Neural crest cell (in vitro differentiated cells): ENCODE measurements around the gene KLHL40. TPM values are rescaled to one million over a fixed set of nuclear protein-coding genes. Genes with fewer than 3 reads are reported as not detected.
A peak's percentile ranks its signal among the peaks of the same experiment; 100 is the strongest.

ENCODE experiments used
- DNase-seq: peaks from one replicate; pipeline ENCODE4 v3.0.0; 2021; ENCODE audit warnings: low read depth, mixed read lengths, low spot score
- H3K27ac Mint-ChIP-seq: one replicate; pipeline ENCODE4 v1.8.0; 2021; ENCODE audit warnings: mild to moderate bottlenecking, mixed read lengths; ENCODE audit not compliant: unreplicated experiment
- H3K27me3 Mint-ChIP-seq: 2 replicates; pipeline ENCODE4 v1.8.0; 2021; ENCODE audit warnings: low read depth, mild to moderate bottlenecking, mixed read lengths
- H3K36me3 Mint-ChIP-seq: 2 replicates; pipeline ENCODE4 v1.8.0; 2021; ENCODE audit warnings: low read depth, mild to moderate bottlenecking, mixed read lengths
- H3K4me1 Mint-ChIP-seq: 2 replicates; pipeline ENCODE4 v1.8.0; 2021; ENCODE audit warnings: mixed read lengths
- H3K4me3 Mint-ChIP-seq: one replicate; pipeline ENCODE4 v1.8.0; 2021; ENCODE audit warnings: mild to moderate bottlenecking, mixed read lengths
- H3K9me3 Mint-ChIP-seq: 2 replicates; pipeline ENCODE4 v1.8.0; 2021; ENCODE audit warnings: mixed read lengths
- total RNA-seq: library from RNA; stranded (reverse); gene quantifications from 2 replicates; pipeline ENCODE4 v1.2.1, GENCODE V29; 2021
- TF ChIP-seq, protein P1 (sequence below): fragments of 200-600 bp; sonication (generic); conservative IDR thresholded peaks from 2 replicates; pipeline ENCODE4 v1.5.0; 2021; ENCODE audit warnings: antibody characterized with exemption, mild to moderate bottlenecking

KLHL40 gene
- total RNA-seq, 1 donor from 2014 or later: not detected

- DNase-seq: no peak
- no peaks in the 10 kb centered on the region for H3K36me3 Mint-ChIP-seq
- peaks cover 2% of the 10 kb centered on the region for H3K27me3 Mint-ChIP-seq
- peaks cover 45% of the 10 kb centered on the region for H3K4me1 Mint-ChIP-seq
- TF ChIP-seq, protein P1, sequence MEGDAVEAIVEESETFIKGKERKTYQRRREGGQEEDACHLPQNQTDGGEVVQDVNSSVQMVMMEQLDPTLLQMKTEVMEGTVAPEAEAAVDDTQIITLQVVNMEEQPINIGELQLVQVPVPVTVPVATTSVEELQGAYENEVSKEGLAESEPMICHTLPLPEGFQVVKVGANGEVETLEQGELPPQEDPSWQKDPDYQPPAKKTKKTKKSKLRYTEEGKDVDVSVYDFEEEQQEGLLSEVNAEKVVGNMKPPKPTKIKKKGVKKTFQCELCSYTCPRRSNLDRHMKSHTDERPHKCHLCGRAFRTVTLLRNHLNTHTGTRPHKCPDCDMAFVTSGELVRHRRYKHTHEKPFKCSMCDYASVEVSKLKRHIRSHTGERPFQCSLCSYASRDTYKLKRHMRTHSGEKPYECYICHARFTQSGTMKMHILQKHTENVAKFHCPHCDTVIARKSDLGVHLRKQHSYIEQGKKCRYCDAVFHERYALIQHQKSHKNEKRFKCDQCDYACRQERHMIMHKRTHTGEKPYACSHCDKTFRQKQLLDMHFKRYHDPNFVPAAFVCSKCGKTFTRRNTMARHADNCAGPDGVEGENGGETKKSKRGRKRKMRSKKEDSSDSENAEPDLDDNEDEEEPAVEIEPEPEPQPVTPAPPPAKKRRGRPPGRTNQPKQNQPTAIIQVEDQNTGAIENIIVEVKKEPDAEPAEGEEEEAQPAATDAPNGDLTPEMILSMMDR: no peak
- peaks cover 2% of the 10 kb centered on the region for H3K9me3 Mint-ChIP-seq
- H3K4me3 Mint-ChIP-seq: no peak overlapping the region
- H3K27ac Mint-ChIP-seq: no peak overlapping the region
These were observed 43.5 kb downstream of the KLHL40 start for GRCh38 chr3:42728668-42729364.

DNA sequence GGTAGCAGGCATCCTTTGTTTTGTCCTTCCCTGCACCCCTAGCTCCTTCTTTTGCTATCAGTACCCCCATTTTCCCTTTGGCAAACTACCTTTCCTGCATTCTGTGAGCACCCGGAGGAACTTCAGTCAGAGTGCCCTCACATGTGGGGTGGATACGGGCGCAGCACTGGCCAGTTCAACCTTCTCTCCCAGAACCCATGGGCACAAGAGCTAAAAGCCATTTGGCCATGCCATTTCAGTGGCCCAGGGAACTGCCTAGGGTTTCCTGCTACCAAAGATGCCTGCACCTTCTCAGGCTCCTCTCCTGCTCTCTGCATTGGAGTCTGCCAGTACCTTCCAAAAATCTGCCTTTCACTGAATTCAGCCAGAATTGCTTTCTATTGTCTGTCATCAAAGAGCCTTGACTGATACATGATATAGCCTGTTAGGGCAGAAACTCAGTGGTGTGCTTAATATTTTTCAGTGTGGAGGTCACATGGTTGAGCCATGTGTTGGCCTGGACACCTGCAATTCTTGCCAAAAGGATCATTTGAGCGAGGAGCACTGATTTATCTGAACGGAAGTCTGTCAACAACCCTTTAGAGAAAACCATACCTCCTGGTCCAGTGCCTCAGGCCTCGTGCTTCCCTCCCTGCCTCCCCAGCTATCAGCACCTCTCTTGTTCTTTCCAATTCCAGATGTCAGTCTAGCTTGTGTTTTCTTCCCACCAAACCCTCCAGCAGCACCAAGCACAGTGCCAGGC lies 44.2 kb downstream of the KLHL40 start:
- peaks cover 2% of the 10 kb centered on the region for H3K9me3 Mint-ChIP-seq
- peaks cover 51% of the 10 kb centered on the region for H3K4me1 Mint-ChIP-seq
- peaks cover 2% of the 10 kb centered on the region for H3K27me3 Mint-ChIP-seq
- DNase-seq: no peak
- no peaks in the 10 kb centered on the region for H3K36me3 Mint-ChIP-seq
- no peak overlapping the region for H3K27ac Mint-ChIP-seq
- no peak overlapping the region for H3K4me3 Mint-ChIP-seq
- TF ChIP-seq, protein P1: no peak

- DNase-seq: no peak
- no peaks in the 10 kb centered on the region for H3K36me3 Mint-ChIP-seq
These were observed 45.0 kb downstream of the KLHL40 start for GRCh38 chr3:42730294-42730693.

DNA sequence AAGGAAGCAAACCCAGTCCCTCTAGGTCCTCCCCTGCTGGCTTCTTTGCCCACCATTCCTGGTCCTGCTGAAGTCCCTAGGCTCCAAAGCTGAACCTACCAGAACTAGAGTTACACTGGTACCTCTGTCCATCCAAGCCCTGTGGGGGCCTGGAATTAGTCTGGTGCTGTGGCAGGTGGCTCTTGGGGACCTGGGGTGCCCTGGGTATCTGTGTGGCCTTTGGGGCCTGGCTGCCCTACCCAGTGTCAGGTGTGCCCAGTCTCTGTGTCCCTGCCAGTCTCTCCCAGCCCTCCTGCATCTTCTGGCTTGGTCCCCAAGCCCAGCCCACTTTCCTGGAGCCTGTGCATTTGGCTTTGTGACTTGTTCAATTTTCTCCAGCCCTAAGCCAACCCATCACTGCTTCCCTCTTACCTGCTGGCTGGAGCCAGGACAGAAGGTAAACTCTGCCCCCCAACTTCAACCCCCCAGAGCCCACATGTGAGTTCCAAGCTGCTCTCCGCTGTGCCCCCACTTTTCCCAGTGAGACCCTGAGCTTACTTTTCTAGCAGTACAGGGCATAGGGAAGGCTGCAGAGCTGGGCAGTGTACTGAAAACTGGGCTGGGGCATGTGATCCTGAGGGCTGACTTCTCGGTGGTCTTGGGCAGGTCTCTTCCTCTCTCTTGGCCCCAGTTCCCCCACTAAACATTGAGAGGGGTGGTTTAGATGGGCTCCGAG lies 45.5 kb downstream of the KLHL40 start:
- Mint-ChIP-seq H3K27me3 (peaks cover 2% of the 10 kb centered on the region), H3K4me1 (peaks cover 50% of the 10 kb centered on the region), H3K4me3 (no peak overlapping the region), H3K9me3 (peaks cover 2% of the 10 kb centered on the region), H3K27ac (peak overlapping the region; percentile 62), H3K36me3 (no peaks in the 10 kb centered on the region)
- TF ChIP-seq, protein P1: no peak
- DNase-seq: no peak

More at GRCh38 chr3:42730294-42730693, 45.0 kb downstream of the KLHL40 start:
- TF ChIP-seq, protein P1: no peak
- H3K4me3 Mint-ChIP-seq: no peak overlapping the region
- peaks cover 2% of the 10 kb centered on the region for H3K9me3 Mint-ChIP-seq
- H3K27ac Mint-ChIP-seq: no peak overlapping the region
- peaks cover 2% of the 10 kb centered on the region for H3K27me3 Mint-ChIP-seq
- H3K4me1 Mint-ChIP-seq: peaks cover 55% of the 10 kb centered on the region

DNA sequence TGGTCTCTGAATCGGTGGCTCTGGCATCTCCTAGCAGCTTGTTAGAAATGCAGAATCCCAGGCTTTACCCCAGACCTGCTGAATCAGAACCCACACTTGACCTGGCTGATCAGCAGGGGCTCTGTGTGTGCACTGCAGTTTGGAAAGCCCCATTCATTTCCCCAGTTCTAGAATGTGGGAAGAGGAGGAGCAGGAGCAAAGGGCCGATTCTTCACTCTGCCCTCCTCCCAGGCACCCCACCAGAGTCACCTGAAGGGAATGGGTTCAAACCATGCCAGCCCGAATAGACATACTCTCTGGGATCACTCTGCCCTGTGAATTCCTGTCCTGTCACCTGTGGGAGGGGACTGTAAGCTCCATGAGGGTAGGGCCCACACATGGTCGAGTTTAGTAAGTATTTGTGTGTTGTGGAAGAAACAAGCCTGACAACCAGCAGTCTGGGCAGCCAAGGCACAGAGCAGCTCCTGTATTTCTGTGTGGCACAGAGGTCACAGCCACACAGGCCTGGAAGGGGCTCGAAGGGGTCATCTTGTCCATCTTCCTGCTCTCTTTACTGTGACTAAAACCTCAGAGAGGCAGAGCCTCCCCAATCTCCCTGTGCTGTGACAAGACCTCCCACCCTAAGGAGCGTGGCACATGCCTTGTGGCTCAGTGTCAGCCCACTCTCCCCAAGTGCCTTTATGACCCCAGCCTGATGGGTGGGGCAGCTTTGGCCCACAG lies 46.3 kb downstream of the KLHL40 start:
- TF ChIP-seq, protein P1: no peak

More for the DNA sequence above, 46.3 kb downstream of the KLHL40 start:
- peaks cover 2% of the 10 kb centered on the region for H3K9me3 Mint-ChIP-seq
- H3K27me3 Mint-ChIP-seq: peaks cover 2% of the 10 kb centered on the region
- H3K4me3 Mint-ChIP-seq: peak overlapping the region; percentile 69
- no peak for DNase-seq
- no peaks in the 10 kb centered on the region for H3K36me3 Mint-ChIP-seq
- peaks cover 49% of the 10 kb centered on the region for H3K4me1 Mint-ChIP-seq
- H3K27ac Mint-ChIP-seq: peak overlapping the region; percentile 93
